Peyer's patch (tissue), 4 donors: Measurements from ENCODE around the gene NFIX.

Experiments
- CTCF ChIP-seq, 6 experiments: fragments of 450-650 bp in 4 of 6; fragments of 200-600 bp in 2 of 6; sonication (generic) in 1 of 6; IDR thresholded peaks; one replicate each; pipeline ENCODE4 v1.5.1; 2017 to 2019; ENCODE audit warnings: antibody characterized with exemption in 6 of 6, mild to moderate bottlenecking in 3 of 6, moderate library complexity in 1 of 6
- POLR2A ChIP-seq, 2 donors: fragments of 450-650 bp; IDR thresholded peaks; one replicate each; pipeline ENCODE4 v1.5.1; 2017; ENCODE audit warnings: antibody characterized with exemption in 2 of 2, mild to moderate bottlenecking in 2 of 2, moderate library complexity in 2 of 2

- TF ChIP-seq POLR2A (IDR thresholded peaks at IDR 0.05) (no peak), CTCF (IDR thresholded peaks at IDR 0.05) (no peak)
These were observed 46.5 kb upstream of the NFIX start for GRCh38 chr19:12948612-12949362.
